GM18508 (cell line): ENCODE data around the gene ASGR1.

Source experiments
- ATAC-seq: cut with Tn5 transposase; IDR thresholded peaks from one replicate; pipeline ENCODE4 v1.9.1; 2021; ENCODE audit warnings: moderate number of reproducible peaks; ENCODE audit not compliant: insufficient read depth, unreplicated experiment

ASGR1 gene

GRCh38 chr17:7216242-7217112 is 37.3 kb upstream of the ASGR1 start:
- no peak for ATAC-seq

GRCh38 chr17:7215652-7216180 is 36.5 kb upstream of the ASGR1 start:
- no peak for ATAC-seq

- no peak for ATAC-seq
Measured at GRCh38 chr17:7215136-7215638, 36.0 kb upstream of the ASGR1 start.

GRCh38 chr17:7214300-7215135 is 35.3 kb upstream of the ASGR1 start:
- ATAC-seq: peak; percentile 45

- no peak for ATAC-seq
Measured at GRCh38 chr17:7213895-7214299, 34.7 kb upstream of the ASGR1 start.

- no peak for ATAC-seq
Measured at GRCh38 chr17:7211491-7212273, 32.5 kb upstream of the ASGR1 start.

- no peak for ATAC-seq
Measured at GRCh38 chr17:7208754-7209460, 29.7 kb upstream of the ASGR1 start.

GRCh38 chr17:7208027-7208571 is 28.9 kb upstream of the ASGR1 start:
- no peak for ATAC-seq

GRCh38 chr17:7207120-7208001 is 28.2 kb upstream of the ASGR1 start:
- no peak for ATAC-seq

GRCh38 chr17:7205561-7205960 is 26.4 kb upstream of the ASGR1 start:
- no peak for ATAC-seq

- no peak for ATAC-seq
Measured at GRCh38 chr17:7204828-7205461, 25.8 kb upstream of the ASGR1 start.

- ATAC-seq: no peak
Measured at GRCh38 chr17:7204336-7204735, 25.2 kb upstream of the ASGR1 start.

- ATAC-seq: no peak
Measured at GRCh38 chr17:7203391-7203790, 24.2 kb upstream of the ASGR1 start.

GRCh38 chr17:7196651-7197401 is 17.7 kb upstream of the ASGR1 start:
- ATAC-seq: no peak

GRCh38 chr17:7195971-7196370 is 16.8 kb upstream of the ASGR1 start:
- no peak for ATAC-seq

GRCh38 chr17:7192271-7192937 is 13.2 kb upstream of the ASGR1 start:
- no peak for ATAC-seq
